Vagina (tissue), 2 donors: Measurements from ENCODE around the gene METTL2B. TPM values are rescaled to one million over a fixed set of nuclear protein-coding genes. Genes with fewer than 3 reads are reported as not detected.

ENCODE experiments used
- DNase-seq, 2 donors: peaks; one replicate each; pipeline ENCODE4 v3.0.0-alpha.2; 2017; ENCODE audit errors: extremely low spot score in 2 of 2
- H3K27ac ChIP-seq: fragments of 200-600 bp; sonication (generic); one replicate; pipeline ENCODE4 v1.5.1; 2019
- H3K27me3 ChIP-seq: fragments of 200-600 bp; sonication (generic); one replicate; pipeline ENCODE4 v1.5.1; 2019
- H3K36me3 ChIP-seq, 2 donors: fragments of 200-600 bp; sonication (generic); one replicate each; pipeline ENCODE4 v1.5.1; 2017 to 2019
- H3K4me1 ChIP-seq: fragments of 200-600 bp; sonication (generic); one replicate; pipeline ENCODE4 v1.5.1; 2019
- H3K4me3 ChIP-seq, 2 donors: fragments of 200-600 bp; sonication (generic); 1 replicate in 1 of 2; 2 replicates in 1 of 2; pipeline ENCODE4 v1.5.1; 2016 to 2019
- H3K9me3 ChIP-seq: fragments of 200-600 bp; sonication (generic); one replicate; pipeline ENCODE4 v1.5.1; 2019
- POLR2A ChIP-seq, 2 donors: fragments of 450-650 bp; IDR thresholded peaks; one replicate each; pipeline ENCODE4 v1.6.1; 2017; ENCODE audit warnings: antibody characterized with exemption in 2 of 2, mild to moderate bottlenecking in 2 of 2, moderate library complexity in 2 of 2
- POLR2AphosphoS5 ChIP-seq, 2 donors: sonication (generic); formaldehyde crosslinking; IDR thresholded peaks; one replicate each; pipeline ENCODE4 v1.9.0; 2017; ENCODE audit warnings: antibody characterized with exemption in 2 of 2, mild to moderate bottlenecking in 2 of 2, low read depth in 1 of 2; ENCODE audit not compliant: insufficient read depth in 1 of 2
- intact Hi-C: fragments of 100-400 bp; cut with DNase I; formaldehyde crosslinking; loops from one replicate; pipeline ENCODE4 v1.15.1; 2023
- total RNA-seq: library from RNA; depleted of rRNA; stranded (reverse); fragments of >200 nt; gene quantifications from one replicate; pipeline ENCODE4 v1.2.3, GENCODE V29; 2016
- TF ChIP-seq, protein P1 (sequence below), 3 experiments: fragments of 450-650 bp in 2 of 3; fragments of 200-600 bp in 1 of 3; sonication (generic) in 1 of 3; IDR thresholded peaks; one replicate each; pipeline ENCODE4 v1.5.1; 2017 to 2019; ENCODE audit warnings: antibody characterized with exemption in 3 of 3, mild to moderate bottlenecking in 2 of 3, moderate library complexity in 2 of 3

The METTL2B gene
- total RNA-seq, 1 donor from 2014 or later, result 18.4 TPM

DNA sequence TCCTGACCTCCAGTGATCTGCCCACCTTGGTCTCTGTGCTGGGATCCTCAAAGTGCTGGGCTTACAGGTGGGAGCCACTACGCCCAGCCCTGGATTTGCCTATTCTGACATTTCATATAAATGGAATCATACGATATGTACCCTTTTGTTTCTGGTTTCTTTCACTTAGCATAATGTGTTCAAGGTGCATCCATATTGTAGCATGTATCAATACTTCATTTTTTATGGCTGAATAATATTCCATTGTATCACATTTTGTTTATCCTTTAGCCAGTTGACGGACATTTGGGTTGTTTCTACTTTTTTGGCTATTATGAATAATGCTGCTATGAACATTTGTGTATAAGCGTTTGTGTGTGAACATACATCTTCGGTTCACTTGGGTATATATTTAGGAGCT lies 25.6 kb upstream of the METTL2B start:
- no peak for DNase-seq
- intact Hi-C loops, result loop anchor here (10.0 kb wide), 1 partner anchor 46 kb away; the partner anchor contains the start of gene IMPDH1

DNA sequence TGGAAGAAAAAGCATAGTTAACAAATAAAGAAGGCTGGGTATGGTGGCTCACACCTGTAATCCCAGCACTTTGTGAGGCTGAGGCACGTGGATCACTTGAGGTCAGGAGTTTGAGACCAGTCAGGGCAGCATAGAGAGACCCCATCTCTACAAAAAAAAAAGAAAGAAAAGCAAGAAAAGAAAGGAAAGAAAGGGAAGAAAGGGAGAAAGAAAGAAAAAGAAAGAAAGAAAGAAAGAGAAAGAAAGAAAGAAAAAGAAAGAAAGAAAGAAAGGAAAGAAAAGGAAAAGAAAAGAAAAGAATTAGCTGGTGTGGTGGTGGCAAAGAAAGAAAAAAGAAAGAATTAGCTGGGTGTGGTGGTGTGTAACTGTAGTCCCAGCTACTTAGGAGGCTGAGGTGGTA lies 24.0 kb upstream of the METTL2B start:
- no peak overlapping the region for H3K27ac ChIP-seq
- H3K4me3 ChIP-seq, result no peak overlapping the region
- H3K36me3 ChIP-seq, result peaks cover 0 to 2% of the 10 kb centered on the region in 2 donors
- peaks cover 32% of the 10 kb centered on the region for H3K4me1 ChIP-seq
- H3K27me3 ChIP-seq, result no peaks in the 10 kb centered on the region
- peak in 1 of 2 donors; percentile 9 for DNase-seq
- H3K9me3 ChIP-seq, result no peaks in the 10 kb centered on the region
- intact Hi-C loops, result loop anchor here (10.0 kb wide), 1 partner anchor 48 kb away; the partner anchor contains the start of gene IMPDH1
- TF ChIP-seq POLR2AphosphoS5 (IDR thresholded peaks at IDR 0.05; ENCODE audit: insufficient read depth in 1 of 2, low read depth in 1 of 2), result no peak
- TF ChIP-seq POLR2A (IDR thresholded peaks at IDR 0.05), result no peak
- TF ChIP-seq, protein P1, sequence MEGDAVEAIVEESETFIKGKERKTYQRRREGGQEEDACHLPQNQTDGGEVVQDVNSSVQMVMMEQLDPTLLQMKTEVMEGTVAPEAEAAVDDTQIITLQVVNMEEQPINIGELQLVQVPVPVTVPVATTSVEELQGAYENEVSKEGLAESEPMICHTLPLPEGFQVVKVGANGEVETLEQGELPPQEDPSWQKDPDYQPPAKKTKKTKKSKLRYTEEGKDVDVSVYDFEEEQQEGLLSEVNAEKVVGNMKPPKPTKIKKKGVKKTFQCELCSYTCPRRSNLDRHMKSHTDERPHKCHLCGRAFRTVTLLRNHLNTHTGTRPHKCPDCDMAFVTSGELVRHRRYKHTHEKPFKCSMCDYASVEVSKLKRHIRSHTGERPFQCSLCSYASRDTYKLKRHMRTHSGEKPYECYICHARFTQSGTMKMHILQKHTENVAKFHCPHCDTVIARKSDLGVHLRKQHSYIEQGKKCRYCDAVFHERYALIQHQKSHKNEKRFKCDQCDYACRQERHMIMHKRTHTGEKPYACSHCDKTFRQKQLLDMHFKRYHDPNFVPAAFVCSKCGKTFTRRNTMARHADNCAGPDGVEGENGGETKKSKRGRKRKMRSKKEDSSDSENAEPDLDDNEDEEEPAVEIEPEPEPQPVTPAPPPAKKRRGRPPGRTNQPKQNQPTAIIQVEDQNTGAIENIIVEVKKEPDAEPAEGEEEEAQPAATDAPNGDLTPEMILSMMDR (IDR thresholded peaks at IDR 0.05), result no peak

More for the DNA sequence above, 25.6 kb upstream of the METTL2B start:
- Histone ChIP-seq H3K4me3 (no peak overlapping the region), H3K4me1 (peaks cover 16% of the 10 kb centered on the region), H3K27me3 (no peaks in the 10 kb centered on the region), H3K36me3 (no peaks in the 10 kb centered on the region), H3K27ac (no peak overlapping the region), H3K9me3 (no peaks in the 10 kb centered on the region)
- TF ChIP-seq POLR2A (IDR thresholded peaks at IDR 0.05) (no peak), POLR2AphosphoS5 (IDR thresholded peaks at IDR 0.05; ENCODE audit: insufficient read depth in 1 of 2, low read depth in 1 of 2) (no peak)
- TF ChIP-seq, protein P1 (IDR thresholded peaks at IDR 0.05), result no peak

DNA sequence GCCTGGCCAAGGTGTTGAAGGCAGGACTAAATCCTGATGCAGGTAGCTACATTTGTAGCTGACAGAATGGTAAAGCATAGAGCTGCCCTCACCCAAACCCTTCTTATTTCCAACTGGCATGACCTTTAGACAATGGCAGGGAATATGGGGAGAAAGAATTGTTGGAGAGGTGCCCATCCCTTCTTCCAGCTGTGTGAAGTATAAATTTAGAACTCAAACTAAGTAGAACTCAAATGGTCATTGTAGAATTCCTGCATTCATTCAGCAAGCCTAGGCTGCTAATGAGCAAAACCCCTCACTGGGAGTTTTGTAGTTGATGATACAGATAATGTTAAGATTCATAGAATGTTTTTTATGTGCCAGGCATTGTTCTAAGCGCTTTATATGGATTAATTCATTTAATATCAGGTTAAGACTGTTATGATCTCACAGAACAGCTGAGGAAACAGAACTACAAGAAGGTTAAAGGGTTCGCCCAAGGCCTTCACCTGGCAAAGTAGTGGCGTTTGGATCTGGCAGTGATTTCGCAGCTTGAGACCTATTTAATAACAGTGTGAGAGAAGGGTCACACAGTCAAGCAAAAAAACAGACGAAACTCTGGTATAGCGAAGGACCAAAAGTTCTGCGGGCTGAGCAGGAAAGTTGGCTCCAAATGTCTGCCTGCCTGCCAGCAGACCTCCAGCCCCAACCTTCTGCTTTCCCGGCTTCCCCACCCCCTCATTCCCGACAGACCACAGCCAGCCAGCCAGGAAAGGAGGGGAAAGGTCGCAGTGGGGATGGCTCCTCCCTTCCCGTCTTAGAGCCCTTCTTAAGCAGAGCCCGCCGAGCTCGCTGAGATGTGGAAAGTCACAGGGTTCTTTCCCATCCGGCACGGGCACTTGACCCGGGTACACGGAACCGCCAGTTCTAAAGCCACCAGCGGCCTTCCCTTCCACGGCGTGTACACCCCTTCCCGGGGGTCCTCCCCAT lies 22.4 kb upstream of the METTL2B start:
- intact Hi-C loops, result loop anchor here (2.0 to 10.0 kb wide), 2 partner anchors 49 to 77 kb away; partner anchors contain the start of gene IMPDH1

DNA sequence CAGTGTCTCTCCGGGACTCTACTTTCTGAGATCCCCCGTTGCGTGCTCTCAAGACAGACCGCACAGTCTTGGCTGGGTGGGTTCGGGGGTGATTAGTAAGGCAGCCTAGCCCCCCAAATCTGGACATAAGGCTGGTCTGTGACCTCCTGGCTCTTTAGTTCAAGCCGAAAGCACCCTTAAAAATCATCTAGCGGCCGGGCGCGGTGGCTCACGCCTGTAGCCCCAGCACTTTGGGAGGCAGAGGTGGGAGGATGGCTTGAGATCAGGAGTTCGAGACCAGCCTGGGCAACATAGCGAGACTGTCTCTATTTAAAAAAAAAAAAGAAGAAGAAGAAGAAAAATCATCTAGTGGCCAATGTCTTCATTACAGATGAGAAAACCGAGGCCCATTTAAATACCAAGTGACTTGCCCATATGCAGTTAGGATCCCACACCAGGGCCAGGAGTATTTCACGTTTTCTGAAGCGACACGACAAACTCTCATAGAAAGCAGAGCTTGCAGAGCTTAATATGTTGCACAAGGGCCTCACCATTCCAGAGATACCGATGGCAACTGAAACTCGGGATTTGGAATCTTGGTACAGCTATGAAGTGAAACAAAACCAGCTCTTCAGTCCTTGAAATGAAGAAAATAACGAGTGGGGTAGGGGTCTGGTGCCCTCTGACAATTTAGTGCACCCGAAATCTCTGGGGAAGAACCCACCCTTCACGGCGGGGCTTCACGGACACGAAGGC lies 21.6 kb upstream of the METTL2B start:
- no peak for DNase-seq
- Histone ChIP-seq H3K4me1 (peaks cover 46% of the 10 kb centered on the region), H3K27me3 (no peaks in the 10 kb centered on the region), H3K36me3 (peaks cover 0 to 5% of the 10 kb centered on the region in 2 donors), H3K9me3 (no peaks in the 10 kb centered on the region), H3K4me3 (peak overlapping the region; percentile 64 to 79), H3K27ac (peak overlapping the region; percentile 91)
- intact Hi-C loops, result loop anchor here (2.0 to 10.0 kb wide), 2 partner anchors 50 to 76 kb away; partner anchors contain the start of gene IMPDH1
- TF ChIP-seq, protein P1 (IDR thresholded peaks at IDR 0.05), result no peak
- no peak for TF ChIP-seq POLR2A (IDR thresholded peaks at IDR 0.05)
- TF ChIP-seq POLR2AphosphoS5 (IDR thresholded peaks at IDR 0.05; ENCODE audit: insufficient read depth in 1 of 2, low read depth in 1 of 2), result peak in 1 of 2 donors; percentile 40

More for the DNA sequence above, 22.4 kb upstream of the METTL2B start:
- DNase-seq, result peak in 1 of 2 donors; percentile 94
- no peaks in the 10 kb centered on the region for H3K27me3 ChIP-seq
- peaks cover 40% of the 10 kb centered on the region for H3K4me1 ChIP-seq
- H3K27ac ChIP-seq, result peak overlapping the region; percentile 91
- H3K36me3 ChIP-seq, result peaks cover 0 to 5% of the 10 kb centered on the region in 2 donors
- peak overlapping the region in 1 of 2 donors; percentile 79 for H3K4me3 ChIP-seq
- TF ChIP-seq POLR2A (IDR thresholded peaks at IDR 0.05) (peak in 1 of 2 donors; percentile 17), POLR2AphosphoS5 (IDR thresholded peaks at IDR 0.05; ENCODE audit: insufficient read depth in 1 of 2, low read depth in 1 of 2) (peak; percentile 33 to 81)
- TF ChIP-seq, protein P1 (IDR thresholded peaks at IDR 0.05), result no peak
- H3K9me3 ChIP-seq, result no peaks in the 10 kb centered on the region
